Parathyroid adenoma (tissue), 2 donors: ENCODE data around the gene NPFFR2.
"Not testable (repeated sequence)": the region's sequence is repeated elsewhere in the genome, so short reads cannot be mapped to it uniquely, and the experiment has no call there.

Source experiments
- H2AFZ ChIP-seq: fragments of 300-600 bp; sonication (generic); one replicate; pipeline ENCODE4 v1.7.0; 2017; ENCODE audit warnings: antibody characterized with exemption, mild to moderate bottlenecking
- H3K27ac ChIP-seq: fragments of 300-600 bp; sonication (generic); one replicate; pipeline ENCODE4 v1.7.0; 2017
- H3K27me3 ChIP-seq: fragments of 300-600 bp; sonication (generic); one replicate; pipeline ENCODE4 v1.7.0; 2017; ENCODE audit warnings: low read length; ENCODE audit not compliant: control insufficient read depth, insufficient read depth
- H3K36me3 ChIP-seq: fragments of 300-600 bp; sonication (generic); one replicate; pipeline ENCODE4 v1.7.0; 2017; ENCODE audit warnings: low read length; ENCODE audit not compliant: control insufficient read depth, insufficient read depth
- H3K4me1 ChIP-seq: fragments of 300-600 bp; sonication (generic); one replicate; pipeline ENCODE4 v1.7.0; 2017; ENCODE audit warnings: control low read depth
- H3K4me2 ChIP-seq: fragments of 300-600 bp; sonication (generic); one replicate; pipeline ENCODE4 v1.7.0; 2017; ENCODE audit warnings: low read length
- H3K4me3 ChIP-seq: fragments of 300-600 bp; sonication (generic); one replicate; pipeline ENCODE4 v1.7.0; 2017; ENCODE audit warnings: low read depth, low read length
- H3K79me2 ChIP-seq: fragments of 300-600 bp; sonication (generic); one replicate; pipeline ENCODE4 v1.7.0; 2017; ENCODE audit warnings: control low read depth
- H3K9ac ChIP-seq: fragments of 300-600 bp; sonication (generic); one replicate; pipeline ENCODE4 v1.7.0; 2017; ENCODE audit warnings: mild to moderate bottlenecking
- H3K9me3 ChIP-seq: fragments of 300-600 bp; sonication (generic); one replicate; pipeline ENCODE4 v1.7.0; 2017; ENCODE audit warnings: low read length; ENCODE audit not compliant: control insufficient read depth
- TF ChIP-seq, protein P1 (sequence below): fragments of 300-600 bp; sonication (generic); IDR thresholded peaks from one replicate; pipeline ENCODE4 v1.7.0; 2017; ENCODE audit warnings: antibody characterized with exemption, mild to moderate bottlenecking
- donor health status: primary hyperparathyroidism.

Gene NPFFR2

DNA sequence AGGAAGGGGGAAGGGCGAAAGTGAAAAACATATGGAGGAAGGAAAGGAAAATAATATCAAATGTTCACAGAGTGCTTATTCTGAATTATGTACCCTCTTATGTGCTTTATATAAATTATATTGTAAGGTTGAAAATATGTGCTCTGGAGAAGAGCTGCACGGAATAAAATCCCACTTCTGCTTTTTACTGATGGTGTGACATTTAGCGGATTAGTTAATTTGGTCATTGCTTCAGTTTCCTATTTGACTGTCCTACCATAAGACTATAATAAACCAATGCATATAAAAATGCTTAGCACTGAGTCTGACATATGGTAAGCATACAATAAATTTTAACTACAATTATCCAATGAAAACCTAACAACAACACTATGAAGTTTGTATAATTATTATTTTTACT, 86.2 kb downstream of the NPFFR2 start:
- Histone ChIP-seq H3K9ac (no peak overlapping the region), H3K9me3 (no peaks in the 10 kb centered on the region), H3K27ac (no peak overlapping the region), H3K36me3 (no peaks in the 10 kb centered on the region), H3K27me3 (no peaks in the 10 kb centered on the region), H3K4me2 (no peak overlapping the region), H3K4me1 (no peaks in the 10 kb centered on the region), H3K4me3 (no peak overlapping the region), H3K79me2 (no peaks in the 10 kb centered on the region), H2AFZ (no peak overlapping the region)
- TF ChIP-seq, protein P1, sequence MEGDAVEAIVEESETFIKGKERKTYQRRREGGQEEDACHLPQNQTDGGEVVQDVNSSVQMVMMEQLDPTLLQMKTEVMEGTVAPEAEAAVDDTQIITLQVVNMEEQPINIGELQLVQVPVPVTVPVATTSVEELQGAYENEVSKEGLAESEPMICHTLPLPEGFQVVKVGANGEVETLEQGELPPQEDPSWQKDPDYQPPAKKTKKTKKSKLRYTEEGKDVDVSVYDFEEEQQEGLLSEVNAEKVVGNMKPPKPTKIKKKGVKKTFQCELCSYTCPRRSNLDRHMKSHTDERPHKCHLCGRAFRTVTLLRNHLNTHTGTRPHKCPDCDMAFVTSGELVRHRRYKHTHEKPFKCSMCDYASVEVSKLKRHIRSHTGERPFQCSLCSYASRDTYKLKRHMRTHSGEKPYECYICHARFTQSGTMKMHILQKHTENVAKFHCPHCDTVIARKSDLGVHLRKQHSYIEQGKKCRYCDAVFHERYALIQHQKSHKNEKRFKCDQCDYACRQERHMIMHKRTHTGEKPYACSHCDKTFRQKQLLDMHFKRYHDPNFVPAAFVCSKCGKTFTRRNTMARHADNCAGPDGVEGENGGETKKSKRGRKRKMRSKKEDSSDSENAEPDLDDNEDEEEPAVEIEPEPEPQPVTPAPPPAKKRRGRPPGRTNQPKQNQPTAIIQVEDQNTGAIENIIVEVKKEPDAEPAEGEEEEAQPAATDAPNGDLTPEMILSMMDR, result no peak

DNA sequence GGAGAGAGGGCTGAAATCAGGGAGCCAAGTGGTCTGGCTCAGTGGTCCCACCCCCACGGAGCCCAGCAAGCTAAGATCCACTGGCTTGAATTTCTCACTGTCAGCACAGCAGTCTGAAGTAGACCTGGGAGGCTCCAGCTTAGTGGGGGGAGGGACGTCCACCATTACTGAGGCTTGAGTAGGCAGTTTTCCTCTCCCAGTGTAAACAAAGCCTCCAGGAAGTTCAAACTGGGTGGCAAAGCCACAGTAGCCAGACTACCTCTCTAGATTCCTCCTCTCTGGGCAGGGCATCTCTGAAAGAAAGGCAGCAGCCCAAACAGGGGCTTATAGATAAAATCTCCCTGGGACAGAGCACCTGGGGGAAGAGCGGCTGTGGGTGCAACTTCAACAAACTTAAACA, 88.1 kb downstream of the NPFFR2 start:
- H3K36me3 ChIP-seq, result no peaks in the 10 kb centered on the region
- no peaks in the 10 kb centered on the region for H3K79me2 ChIP-seq
- TF ChIP-seq, protein P1, result no peak
- H3K4me2 ChIP-seq, result no peak overlapping the region
- no peaks in the 10 kb centered on the region for H3K9me3 ChIP-seq
- H3K27ac ChIP-seq, result no peak overlapping the region
- H3K27me3 ChIP-seq, result no peaks in the 10 kb centered on the region
- no peak overlapping the region for H3K4me3 ChIP-seq
- no peak overlapping the region for H3K9ac ChIP-seq
- peak overlapping the region; percentile 42 for H2AFZ ChIP-seq
- no peaks in the 10 kb centered on the region for H3K4me1 ChIP-seq

DNA sequence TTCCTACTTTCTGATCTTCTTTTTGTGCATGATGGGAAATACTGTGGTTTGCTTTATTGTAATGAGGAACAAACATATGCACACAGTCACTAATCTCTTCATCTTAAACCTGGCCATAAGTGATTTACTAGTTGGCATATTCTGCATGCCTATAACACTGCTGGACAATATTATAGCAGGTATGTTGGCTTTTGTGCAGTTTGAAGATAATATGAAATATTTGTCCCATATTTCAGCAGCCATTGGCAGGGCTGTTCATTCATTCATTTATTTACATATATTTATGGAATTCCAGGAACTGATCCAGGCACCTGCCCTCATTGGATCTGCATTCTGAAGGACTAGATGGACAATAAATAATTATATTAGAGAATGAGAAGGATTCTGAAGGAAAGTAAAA, 96.9 kb downstream of the NPFFR2 start:
- Histone ChIP-seq H3K9ac (no peak overlapping the region), H3K9me3 (no peaks in the 10 kb centered on the region), H3K36me3 (no peaks in the 10 kb centered on the region), H2AFZ (no peak overlapping the region), H3K27ac (no peak overlapping the region), H3K4me3 (no peak overlapping the region), H3K4me2 (no peak overlapping the region), H3K79me2 (no peaks in the 10 kb centered on the region), H3K4me1 (no peaks in the 10 kb centered on the region), H3K27me3 (no peaks in the 10 kb centered on the region)
- TF ChIP-seq, protein P1, result no peak

DNA sequence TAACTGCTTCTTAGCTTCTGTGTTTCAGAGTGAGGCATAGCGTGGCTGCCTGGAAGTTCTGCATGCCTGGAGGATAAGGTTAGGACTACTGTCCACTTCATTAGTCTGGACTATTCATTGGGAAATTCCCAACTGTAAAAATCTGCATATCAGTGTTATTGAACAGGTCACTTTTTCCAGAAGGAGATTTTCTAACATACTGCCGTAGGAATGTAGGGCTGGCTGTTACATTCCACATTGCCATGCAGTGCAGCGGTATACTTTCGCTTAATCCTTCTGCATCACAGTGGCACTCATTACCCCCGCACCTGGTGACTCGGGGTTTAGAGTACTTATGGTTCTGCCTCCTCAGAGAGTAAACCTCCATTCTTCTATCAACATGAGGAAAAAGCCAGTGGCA, 104.6 kb downstream of the NPFFR2 start:
- Histone ChIP-seq H3K36me3 (no peaks in the 10 kb centered on the region), H3K4me1 (no peaks in the 10 kb centered on the region), H3K27me3 (no peaks in the 10 kb centered on the region), H3K4me2 (no peak overlapping the region), H2AFZ (no peak overlapping the region), H3K9me3 (no peaks in the 10 kb centered on the region), H3K9ac (no peak overlapping the region), H3K79me2 (no peaks in the 10 kb centered on the region), H3K4me3 (no peak overlapping the region), H3K27ac (no peak overlapping the region)
- TF ChIP-seq, protein P1, result no peak

DNA sequence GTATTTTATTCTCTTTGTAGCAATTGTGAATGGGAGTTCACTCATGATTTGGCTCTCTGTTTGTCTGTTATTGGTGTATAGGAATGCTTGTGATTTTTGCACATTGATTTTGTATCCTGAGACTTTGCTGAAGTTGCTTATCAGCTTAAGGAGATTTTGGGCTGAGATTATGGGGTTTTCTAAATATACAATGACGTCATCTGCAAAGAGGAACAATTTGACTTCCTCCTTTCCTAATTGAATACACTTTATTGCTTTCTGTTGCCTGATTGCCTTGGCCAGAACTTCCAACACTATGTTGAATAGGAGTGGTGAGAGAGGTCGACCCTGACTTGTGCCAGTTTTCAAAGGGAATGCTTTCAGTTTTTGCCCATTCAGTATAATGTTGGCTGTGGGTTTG, 108.2 kb downstream of the NPFFR2 start:
- H3K27ac ChIP-seq, H3K4me2 ChIP-seq, H2AFZ ChIP-seq, H3K4me3 ChIP-seq, H3K9me3 ChIP-seq, H3K36me3 ChIP-seq, H3K9ac ChIP-seq, H3K27me3 ChIP-seq, H3K79me2 ChIP-seq, H3K4me1 ChIP-seq: not testable (repeated sequence)
